B cell (primary cell): Measurements from ENCODE around the gene PACSIN1. TPM values are rescaled to one million over a fixed set of nuclear protein-coding genes. Genes with fewer than 3 reads are reported as not detected.

Experiments
- ATAC-seq: fragments of 200-7000 bp; cut with Tn5 transposase; one replicate; pipeline ENCODE4 v1.10.0; 2021; ENCODE audit warnings: low read depth, mild to moderate bottlenecking, moderate number of reproducible peaks, moderate library complexity
- CTCF ChIA-PET: fragments of 350-600 bp; sonication (Branson Sonifier 250); formaldehyde crosslinking; loops from one replicate; lab custom pipeline; 2021; ENCODE audit warnings: antibody characterized with exemption, inconsistent platforms; lab: Charles Lee
- POLR2A ChIA-PET: fragments of 350-600 bp; sonication (Branson Sonifier 250); formaldehyde crosslinking; loops from one replicate; lab custom pipeline; 2021; ENCODE audit warnings: antibody characterized with exemption; lab: Charles Lee
- DNase-seq: peaks from one replicate; pipeline ENCODE4 v3.0.0; 2013
- H2AFZ ChIP-seq: 2 replicates; pipeline ENCODE4 v1.6.1; 2012; ENCODE audit warnings: mild to moderate bottlenecking, low read depth, low read length; ENCODE audit not compliant: insufficient read depth, poor library complexity, severe bottlenecking
- H3K27ac ChIP-seq, 2 donors: 1 replicate in 1 of 2; 2 replicates in 1 of 2; pipeline ENCODE4 v1.5.1; 2012 to 2013; ENCODE audit warnings: low read length in 2 of 2, mild to moderate bottlenecking in 2 of 2, moderate library complexity in 1 of 2
- H3K27me3 ChIP-seq, 4 experiments: fragments of 200-600 bp in 1 of 4; sonication (generic) in 1 of 4; replicated peaks in 1 of 4; 1 replicate in 2 of 4; 2 replicates in 2 of 4; pipeline versions ENCODE4 v1.6.1 to v1.7.0; 2013 to 2016; ENCODE audit warnings: low read length in 3 of 4, mild to moderate bottlenecking in 2 of 4, mixed read lengths in 1 of 4, moderate library complexity in 1 of 4; ENCODE audit not compliant: insufficient read depth in 4 of 4, control insufficient read depth in 3 of 4; ENCODE audit errors: control extremely low read depth in 1 of 4
- H3K36me3 ChIP-seq, 2 experiments: replicated peaks in 1 of 2; 1 replicate in 1 of 2; 2 replicates in 1 of 2; pipeline versions ENCODE4 v1.6.1 to v1.7.1; 2013; ENCODE audit warnings: low read length in 1 of 2; ENCODE audit not compliant: insufficient read depth in 2 of 2, control insufficient read depth in 1 of 2; ENCODE audit errors: control extremely low read depth in 1 of 2, extremely low read depth in 1 of 2
- H3K4me1 ChIP-seq, 2 donors: fragments of 200-600 bp in 1 of 2; sonication (generic) in 1 of 2; 1 replicate in 1 of 2; 2 replicates in 1 of 2; pipeline versions ENCODE4 v1.5.1 to v1.6.1; 2013 to 2017; ENCODE audit warnings: low read length in 2 of 2; ENCODE audit not compliant: control insufficient read depth in 2 of 2, insufficient read depth in 2 of 2
- H3K4me2 ChIP-seq: replicated peaks from 2 replicates; pipeline ENCODE3; 2012; ENCODE audit warnings: mild to moderate bottlenecking, low read depth, low read length; ENCODE audit not compliant: poor library complexity, severe bottlenecking
- H3K4me3 ChIP-seq, 5 experiments: fragments of 200-600 bp in 1 of 5; sonication (generic) in 1 of 5; 1 replicate in 3 of 5; 2 replicates in 2 of 5; pipeline versions ENCODE4 v1.5.1 to v1.7.0; 2011 to 2016; ENCODE audit warnings: low read length in 4 of 5, mild to moderate bottlenecking in 4 of 5, low read depth in 2 of 5, control low read depth in 1 of 5, moderate library complexity in 1 of 5; ENCODE audit not compliant: insufficient read depth in 1 of 5; ENCODE audit errors: control extremely low read depth in 1 of 5, extremely low read depth in 1 of 5
- H3K79me2 ChIP-seq: fragments of 200-600 bp; sonication (generic); one replicate; pipeline ENCODE4 v1.6.0; 2016; ENCODE audit warnings: low read length; ENCODE audit not compliant: control insufficient read depth, insufficient read depth
- H3K9ac ChIP-seq: fragments of 200-600 bp; sonication (generic); 2 replicates; pipeline ENCODE4 v1.6.1; 2017; ENCODE audit warnings: mild to moderate bottlenecking, low read length, moderate library complexity
- H3K9me3 ChIP-seq, 3 donors: one replicate each; pipeline versions ENCODE4 v1.6.1 to v1.7.1; 2013; ENCODE audit warnings: low read length in 2 of 3; ENCODE audit not compliant: control insufficient read depth in 2 of 3, insufficient read depth in 1 of 3; ENCODE audit errors: control extremely low read depth in 1 of 3
- H4K20me1 ChIP-seq: 2 replicates; pipeline ENCODE4 v1.6.0; 2012; ENCODE audit warnings: mild to moderate bottlenecking, low read length; ENCODE audit not compliant: insufficient read depth, control insufficient read depth, poor library complexity, severe bottlenecking
- H3K27ac Mint-ChIP-seq: one replicate; pipeline ENCODE4 v1.8.0; 2021; ENCODE audit warnings: mixed read lengths
- H3K27me3 Mint-ChIP-seq: one replicate; pipeline ENCODE4 v1.8.0; 2021; ENCODE audit warnings: mixed read lengths
- H3K4me1 Mint-ChIP-seq: one replicate; pipeline ENCODE4 v1.8.0; 2021; ENCODE audit warnings: mixed read lengths
- H3K4me3 Mint-ChIP-seq: one replicate; pipeline ENCODE4 v1.8.0; 2021; ENCODE audit warnings: mixed read lengths
- H3K9me3 Mint-ChIP-seq: one replicate; pipeline ENCODE4 v1.8.0; 2022; ENCODE audit warnings: mixed read lengths; ENCODE audit not compliant: insufficient read depth
- EZH2 ChIP-seq: IDR thresholded peaks from 2 replicates; pipeline ENCODE4 v1.6.1; 2012; ENCODE audit warnings: borderline replicate concordance, low read depth, mild to moderate bottlenecking, moderate library complexity, low read length; ENCODE audit not compliant: insufficient read depth, poor library complexity, severe bottlenecking
- WGBS: methylation state at CpG from one replicate; pipeline ENCODE4 v1.1.5; 2013; ENCODE audit warnings: missing lambda C conversion rate; ENCODE audit not compliant: insufficient coverage; 5-methylcytosine and 5-hydroxymethylcytosine counted together
- intact Hi-C: fragments of 100-400 bp; cut with micrococcal nuclease; formaldehyde crosslinking; loops from one replicate; pipeline ENCODE4 v1.10.0; 2022
- polyA plus RNA-seq: library from polyadenylated mRNA; depleted of rRNA; stranded (reverse); fragments of >200 nt; gene quantifications from 2 replicates; pipeline ENCODE4 v1.2.3, GENCODE V29; 2012
- total RNA-seq, 2 donors: library from RNA; stranded (reverse); fragments of 120-200 nt in 1 of 2; gene quantifications; 1 replicate in 1 of 2; 2 replicates in 1 of 2; pipeline versions ENCODE4 v1.2.3 to v1.2.4, GENCODE V29; 2013 to 2022
- TF ChIP-seq, protein P1 (sequence below): fragments of 200-600 bp; IDR thresholded peaks from one replicate; pipeline ENCODE4 v1.8.0; 2022; ENCODE audit warnings: antibody characterized with exemption, mild to moderate bottlenecking

Gene PACSIN1
- total and polyA plus RNA-seq, 2 donors (not counting 1 experiment from before 2014, with no cell fraction given), result 0.18 to 0.20 TPM

DNA sequence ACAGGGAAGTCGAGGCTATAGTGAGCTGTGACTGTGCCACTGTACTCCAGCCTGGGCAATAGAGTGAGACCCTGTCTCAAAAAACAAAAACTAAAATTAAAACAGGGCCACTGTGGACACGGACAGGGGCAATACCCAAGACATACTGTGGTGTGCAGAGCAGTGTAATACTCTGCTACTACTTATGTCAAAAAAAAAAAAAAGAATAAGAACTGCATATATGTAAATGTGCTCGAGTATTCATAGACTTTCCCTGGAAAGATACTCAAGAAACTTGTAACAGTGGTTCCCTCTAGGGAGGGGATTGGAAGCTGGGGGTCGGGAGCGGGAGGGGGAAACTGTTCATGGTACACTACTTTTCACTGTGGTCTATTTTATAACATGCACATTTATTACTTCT is 74.3 kb downstream of the PACSIN1 start:
- POLR2A ChIA-PET, result no interaction called here

DNA sequence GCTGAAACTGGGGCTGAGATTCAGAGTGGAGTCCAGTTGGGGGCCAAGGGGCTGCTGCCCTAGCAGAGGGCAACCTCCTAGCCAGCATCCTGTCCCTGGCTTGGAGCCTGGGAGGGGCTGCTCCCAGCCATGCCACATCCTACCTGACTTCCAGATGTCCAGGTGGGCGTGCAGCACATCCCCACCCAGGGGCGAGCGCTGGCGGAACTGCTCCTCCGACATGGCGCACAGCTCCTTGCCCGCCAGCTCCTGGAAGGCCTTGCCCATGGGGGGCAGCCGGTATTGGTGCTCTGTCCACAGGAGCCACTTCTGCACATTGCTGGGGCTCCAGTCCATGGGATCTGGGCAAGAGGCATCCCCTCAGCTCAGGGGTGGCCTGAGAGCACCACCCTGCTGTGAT is 75.0 kb downstream of the PACSIN1 start:
- ATAC-seq (no peak), DNase-seq (no peak)
- Histone ChIP-seq H3K79me2 (no peaks in the 10 kb centered on the region), H4K20me1 (no peaks in the 10 kb centered on the region), H3K4me2 (no peak overlapping the region), H3K9me3 (no peaks in the 10 kb centered on the region), H3K27ac (no peak overlapping the region), H3K4me1 (no peaks in the 10 kb centered on the region), H3K27me3 (no peaks in the 10 kb centered on the region), H3K9ac (no peak overlapping the region), H2AFZ (no peak overlapping the region), H3K4me3 (no peak overlapping the region), H3K36me3 (no peaks in the 10 kb centered on the region)
- H3K27ac Mint-ChIP-seq, result no peak overlapping the region
- no peak for TF ChIP-seq EZH2
- TF ChIP-seq, protein P1, sequence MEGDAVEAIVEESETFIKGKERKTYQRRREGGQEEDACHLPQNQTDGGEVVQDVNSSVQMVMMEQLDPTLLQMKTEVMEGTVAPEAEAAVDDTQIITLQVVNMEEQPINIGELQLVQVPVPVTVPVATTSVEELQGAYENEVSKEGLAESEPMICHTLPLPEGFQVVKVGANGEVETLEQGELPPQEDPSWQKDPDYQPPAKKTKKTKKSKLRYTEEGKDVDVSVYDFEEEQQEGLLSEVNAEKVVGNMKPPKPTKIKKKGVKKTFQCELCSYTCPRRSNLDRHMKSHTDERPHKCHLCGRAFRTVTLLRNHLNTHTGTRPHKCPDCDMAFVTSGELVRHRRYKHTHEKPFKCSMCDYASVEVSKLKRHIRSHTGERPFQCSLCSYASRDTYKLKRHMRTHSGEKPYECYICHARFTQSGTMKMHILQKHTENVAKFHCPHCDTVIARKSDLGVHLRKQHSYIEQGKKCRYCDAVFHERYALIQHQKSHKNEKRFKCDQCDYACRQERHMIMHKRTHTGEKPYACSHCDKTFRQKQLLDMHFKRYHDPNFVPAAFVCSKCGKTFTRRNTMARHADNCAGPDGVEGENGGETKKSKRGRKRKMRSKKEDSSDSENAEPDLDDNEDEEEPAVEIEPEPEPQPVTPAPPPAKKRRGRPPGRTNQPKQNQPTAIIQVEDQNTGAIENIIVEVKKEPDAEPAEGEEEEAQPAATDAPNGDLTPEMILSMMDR, result no peak
- WGBS, result 95% methylated on average over 8 of the region's 8 CpGs
- H3K27me3 Mint-ChIP-seq, result no peaks in the 10 kb centered on the region
- H3K4me1 Mint-ChIP-seq, result no peaks in the 10 kb centered on the region
- CTCF ChIA-PET, result interaction anchor here (1.3 kb wide), 1 partner anchor 13 kb away, joined by 3 read pairs; no protein-coding TSS in a partner anchor
- POLR2A ChIA-PET, result no interaction called here
- no peak overlapping the region for H3K4me3 Mint-ChIP-seq
- no peaks in the 10 kb centered on the region for H3K9me3 Mint-ChIP-seq
- intact Hi-C loops, result no loop called here

More for the DNA sequence above, 74.3 kb downstream of the PACSIN1 start:
- no peak overlapping the region for H3K4me2 ChIP-seq
- H3K36me3 ChIP-seq, result no peaks in the 10 kb centered on the region
- Mint-ChIP-seq H3K4me3 (no peak overlapping the region), H3K9me3 (no peaks in the 10 kb centered on the region), H3K27ac (no peak overlapping the region), H3K27me3 (no peaks in the 10 kb centered on the region), H3K4me1 (no peaks in the 10 kb centered on the region)
- no peak overlapping the region for H3K9ac ChIP-seq
- no peak overlapping the region for H2AFZ ChIP-seq
- no peaks in the 10 kb centered on the region for H3K4me1 ChIP-seq
- DNase-seq (no peak), ATAC-seq (no peak)
- CTCF ChIA-PET, result interaction anchor here (1.3 kb wide), 1 partner anchor 13 kb away, joined by 3 read pairs; no protein-coding TSS in a partner anchor
- no peaks in the 10 kb centered on the region for H3K79me2 ChIP-seq
- TF ChIP-seq EZH2, result no peak
- TF ChIP-seq, protein P1, result no peak
- no peak overlapping the region for H3K4me3 ChIP-seq
- no peaks in the 10 kb centered on the region for H3K9me3 ChIP-seq
- no peaks in the 10 kb centered on the region for H4K20me1 ChIP-seq
- no peaks in the 10 kb centered on the region for H3K27me3 ChIP-seq
- no peak overlapping the region for H3K27ac ChIP-seq
- no CpG with 5 or more reads among the region's 5 CpGs for WGBS
- intact Hi-C loops, result no loop called here
